GM12865 (cell line): ENCODE results near the gene PDGFB.

ENCODE experiments used
- DNase-seq: peaks from one replicate; pipeline ENCODE4 v3.0.0; 2010; ENCODE audit warnings: low read depth
- H3K4me3 ChIP-seq: 2 replicates; pipeline ENCODE4 v1.5.1; 2011; ENCODE audit warnings: mild to moderate bottlenecking, low read depth, low read length, control low read depth
- CTCF ChIP-seq: IDR thresholded peaks from 2 replicates; pipeline ENCODE4 v1.5.1; 2011; ENCODE audit warnings: low read length, control low read depth, low read depth, inconsistent platforms; ENCODE audit not compliant: insufficient read depth; ENCODE audit errors: missing control alignments

The PDGFB gene

GRCh38 chr22:39245130-39246039 is 603 bp upstream of the PDGFB start:
- DNase-seq, result no peak
- H3K4me3 ChIP-seq, result no peak overlapping the region
- no peak for TF ChIP-seq CTCF

- H3K4me3 ChIP-seq, result no peak overlapping the region
- DNase-seq, result no peak
Measured at GRCh38 chr22:39244136-39244495, 666 bp downstream of the PDGFB start.

GRCh38 chr22:39243439-39244135 is 1.2 kb downstream of the PDGFB start:
- no peak for TF ChIP-seq CTCF
- peak overlapping the region; percentile 4; the same call in 1 of the 2 replicates for H3K4me3 ChIP-seq
- no peak for DNase-seq

More at GRCh38 chr22:39244136-39244495, 666 bp downstream of the PDGFB start:
- TF ChIP-seq CTCF, result no peak

- peak overlapping the region; percentile 12 for H3K4me3 ChIP-seq
- no peak for DNase-seq
Measured at GRCh38 chr22:39242595-39243438, 2.0 kb downstream of the PDGFB start.

GRCh38 chr22:39241794-39242594 is 2.8 kb downstream of the PDGFB start:
- no peak overlapping the region for H3K4me3 ChIP-seq
- no peak for TF ChIP-seq CTCF
- no peak for DNase-seq

More at GRCh38 chr22:39242595-39243438, 2.0 kb downstream of the PDGFB start:
- no peak for TF ChIP-seq CTCF
